ENCODE data around the gene SF3B6. TPM values are rescaled to one million over a fixed set of nuclear protein-coding genes. Genes with fewer than 3 reads are reported as not detected.

Gene SF3B6
- total RNA-seq, 6 experiments from 2014 or later: 112 to 139 (median 126) TPM

DNA sequence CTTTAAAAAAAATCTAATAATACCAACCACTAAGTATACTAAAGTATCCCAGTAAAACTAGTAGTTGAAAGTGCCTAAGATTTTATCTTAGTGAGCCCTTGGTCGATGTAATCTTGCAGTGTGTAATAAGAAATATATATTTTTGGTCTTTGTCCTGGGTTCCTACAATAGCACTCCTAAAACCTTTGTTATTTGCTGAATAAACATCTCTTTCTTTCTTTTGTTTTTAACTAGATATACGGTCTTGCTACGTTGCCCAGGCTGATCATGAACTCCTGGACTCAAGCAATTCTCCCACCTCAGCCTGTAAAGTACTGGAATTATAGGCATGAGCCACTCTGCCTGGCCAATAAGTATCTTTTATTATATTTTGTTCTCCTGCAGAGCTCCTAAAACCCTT is 10.9 kb upstream of the SF3B6 start:
- peaks cover 5% of the 10 kb centered on the region for H3K36me3 Mint-ChIP-seq (ENCODE audit: low read depth)
- H3K4me1 Mint-ChIP-seq (ENCODE audit: low read depth): peaks cover 28% of the 10 kb centered on the region
- H3K27ac Mint-ChIP-seq: no peak overlapping the region
- no peak overlapping the region for H3K4me3 Mint-ChIP-seq
- H3K27me3 Mint-ChIP-seq (ENCODE audit: insufficient read depth): no peaks in the 10 kb centered on the region; the same call in none of the 2 replicates
- DNase-seq: no peak
- no peaks in the 10 kb centered on the region for H3K9me3 Mint-ChIP-seq
- TF ChIP-seq, protein P1, sequence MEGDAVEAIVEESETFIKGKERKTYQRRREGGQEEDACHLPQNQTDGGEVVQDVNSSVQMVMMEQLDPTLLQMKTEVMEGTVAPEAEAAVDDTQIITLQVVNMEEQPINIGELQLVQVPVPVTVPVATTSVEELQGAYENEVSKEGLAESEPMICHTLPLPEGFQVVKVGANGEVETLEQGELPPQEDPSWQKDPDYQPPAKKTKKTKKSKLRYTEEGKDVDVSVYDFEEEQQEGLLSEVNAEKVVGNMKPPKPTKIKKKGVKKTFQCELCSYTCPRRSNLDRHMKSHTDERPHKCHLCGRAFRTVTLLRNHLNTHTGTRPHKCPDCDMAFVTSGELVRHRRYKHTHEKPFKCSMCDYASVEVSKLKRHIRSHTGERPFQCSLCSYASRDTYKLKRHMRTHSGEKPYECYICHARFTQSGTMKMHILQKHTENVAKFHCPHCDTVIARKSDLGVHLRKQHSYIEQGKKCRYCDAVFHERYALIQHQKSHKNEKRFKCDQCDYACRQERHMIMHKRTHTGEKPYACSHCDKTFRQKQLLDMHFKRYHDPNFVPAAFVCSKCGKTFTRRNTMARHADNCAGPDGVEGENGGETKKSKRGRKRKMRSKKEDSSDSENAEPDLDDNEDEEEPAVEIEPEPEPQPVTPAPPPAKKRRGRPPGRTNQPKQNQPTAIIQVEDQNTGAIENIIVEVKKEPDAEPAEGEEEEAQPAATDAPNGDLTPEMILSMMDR (IDR thresholded peaks at IDR 0.05): no peak

DNA sequence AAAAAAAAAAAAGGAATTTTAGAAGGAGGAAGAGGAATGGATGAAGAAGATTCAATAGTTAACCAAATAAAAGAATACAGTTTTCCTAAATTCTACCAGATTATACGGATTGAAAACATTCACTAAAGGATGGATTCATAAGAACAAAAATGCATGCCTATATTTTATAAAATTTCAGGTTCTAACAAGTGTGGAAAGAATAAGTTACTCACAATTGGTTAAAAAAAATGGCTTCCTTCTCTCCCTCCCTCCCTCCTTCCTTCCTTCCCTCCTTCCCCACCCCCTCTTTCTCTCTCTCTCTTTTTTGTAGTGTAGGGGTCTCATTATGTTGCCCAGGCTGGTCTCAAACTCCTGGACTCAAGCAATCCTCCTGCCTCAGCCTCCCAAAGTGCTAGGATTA is 10.1 kb upstream of the SF3B6 start:
- peaks cover 36% of the 10 kb centered on the region for H3K4me1 Mint-ChIP-seq (ENCODE audit: low read depth)
- no peak overlapping the region for H3K4me3 Mint-ChIP-seq
- H3K27ac Mint-ChIP-seq: no peak overlapping the region
- H3K9me3 Mint-ChIP-seq: no peaks in the 10 kb centered on the region
- H3K36me3 Mint-ChIP-seq (ENCODE audit: low read depth): peaks cover 10% of the 10 kb centered on the region
- no peaks in the 10 kb centered on the region; the same call in none of the 2 replicates for H3K27me3 Mint-ChIP-seq (ENCODE audit: insufficient read depth)
- TF ChIP-seq, protein P1 (IDR thresholded peaks at IDR 0.05): no peak
- DNase-seq: no peak

DNA sequence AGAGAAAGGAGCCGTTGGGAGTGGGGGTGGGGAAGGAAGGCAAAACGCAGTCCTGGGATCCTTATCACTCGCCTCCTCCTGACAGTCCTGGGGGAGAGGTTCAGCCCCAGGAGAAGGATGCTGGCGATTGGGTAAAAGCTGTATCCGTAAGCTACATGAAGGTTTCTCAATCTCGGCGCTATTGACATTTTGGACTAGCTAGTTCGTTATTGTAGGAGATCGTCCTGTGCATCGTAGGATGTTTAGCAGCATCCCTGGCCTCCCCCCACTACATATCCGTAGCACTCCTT is 9.0 kb upstream of the SF3B6 start:
- no peaks in the 10 kb centered on the region for H3K9me3 Mint-ChIP-seq
- peak overlapping the region; percentile 95 for H3K4me3 Mint-ChIP-seq
- no peaks in the 10 kb centered on the region; the same call in none of the 2 replicates for H3K27me3 Mint-ChIP-seq (ENCODE audit: insufficient read depth)
- peak overlapping the region; percentile 95 for H3K27ac Mint-ChIP-seq
- H3K36me3 Mint-ChIP-seq (ENCODE audit: low read depth): peaks cover 16% of the 10 kb centered on the region
- TF ChIP-seq, protein P1 (IDR thresholded peaks at IDR 0.05): no peak
- peaks cover 39% of the 10 kb centered on the region for H3K4me1 Mint-ChIP-seq (ENCODE audit: low read depth)
- DNase-seq: no peak

DNA sequence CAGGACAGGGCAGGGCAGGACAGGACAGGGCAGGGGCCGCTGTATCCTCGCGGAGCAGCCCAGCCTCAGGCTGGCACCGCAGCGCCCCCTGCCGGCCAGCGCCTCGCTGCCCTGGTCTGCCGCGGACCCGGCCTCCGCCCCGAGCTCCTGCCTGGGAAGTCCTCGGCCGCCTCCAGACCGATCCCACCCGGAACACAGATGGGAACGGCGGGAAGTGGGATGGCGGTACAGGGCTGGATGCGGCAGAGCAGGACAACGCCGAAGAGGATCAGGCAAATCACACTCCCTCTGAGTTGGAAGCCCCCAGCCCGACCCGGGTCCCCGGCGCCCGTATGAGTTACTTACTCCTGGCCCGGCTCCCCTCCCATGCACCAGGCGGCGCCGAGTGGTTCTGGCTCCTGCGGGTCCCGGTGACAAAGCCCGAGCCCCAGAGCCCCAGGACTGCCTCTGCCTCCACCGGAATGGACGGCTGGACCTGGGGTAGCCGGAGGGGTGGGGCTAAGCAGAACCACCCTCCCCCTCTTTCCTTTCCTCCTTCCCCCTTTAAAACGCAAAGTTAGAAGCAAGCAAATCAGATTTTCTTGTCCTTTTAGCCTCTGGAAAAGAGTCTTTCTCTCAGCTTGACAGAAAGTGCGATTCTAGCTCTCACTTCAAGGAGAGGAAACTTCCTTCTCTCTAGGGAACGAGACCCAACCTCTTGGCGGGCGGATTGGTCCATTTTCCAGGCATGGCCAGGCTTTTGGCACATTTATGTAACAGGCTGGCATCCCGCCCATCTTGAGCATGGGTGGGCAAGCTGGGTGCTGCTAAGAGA is 8.5 kb upstream of the SF3B6 start, which contains the start of gene TP53I3:
Gene TP53I3 (minus strand): TSS at position 449 of the 814 bp plus-strand sequence. CDS start 508 bp downstream, outside the sequence.
- TF ChIP-seq, protein P1 (IDR thresholded peaks at IDR 0.05): peak; percentile 99
- no peaks in the 10 kb centered on the region; the same call in none of the 2 replicates for H3K27me3 Mint-ChIP-seq (ENCODE audit: insufficient read depth)
- H3K27ac Mint-ChIP-seq: peak within 1 kb of the TSS; percentile 95
- H3K9me3 Mint-ChIP-seq: no peaks in the 10 kb centered on the region
- H3K4me1 Mint-ChIP-seq (ENCODE audit: low read depth): peaks cover 39% of the 10 kb centered on the region
- H3K36me3 Mint-ChIP-seq (ENCODE audit: low read depth): peaks cover 16% of the 10 kb centered on the region
- peak within 1 kb of the TSS; percentile 95 for H3K4me3 Mint-ChIP-seq
- DNase-seq: peak; percentile 85

DNA sequence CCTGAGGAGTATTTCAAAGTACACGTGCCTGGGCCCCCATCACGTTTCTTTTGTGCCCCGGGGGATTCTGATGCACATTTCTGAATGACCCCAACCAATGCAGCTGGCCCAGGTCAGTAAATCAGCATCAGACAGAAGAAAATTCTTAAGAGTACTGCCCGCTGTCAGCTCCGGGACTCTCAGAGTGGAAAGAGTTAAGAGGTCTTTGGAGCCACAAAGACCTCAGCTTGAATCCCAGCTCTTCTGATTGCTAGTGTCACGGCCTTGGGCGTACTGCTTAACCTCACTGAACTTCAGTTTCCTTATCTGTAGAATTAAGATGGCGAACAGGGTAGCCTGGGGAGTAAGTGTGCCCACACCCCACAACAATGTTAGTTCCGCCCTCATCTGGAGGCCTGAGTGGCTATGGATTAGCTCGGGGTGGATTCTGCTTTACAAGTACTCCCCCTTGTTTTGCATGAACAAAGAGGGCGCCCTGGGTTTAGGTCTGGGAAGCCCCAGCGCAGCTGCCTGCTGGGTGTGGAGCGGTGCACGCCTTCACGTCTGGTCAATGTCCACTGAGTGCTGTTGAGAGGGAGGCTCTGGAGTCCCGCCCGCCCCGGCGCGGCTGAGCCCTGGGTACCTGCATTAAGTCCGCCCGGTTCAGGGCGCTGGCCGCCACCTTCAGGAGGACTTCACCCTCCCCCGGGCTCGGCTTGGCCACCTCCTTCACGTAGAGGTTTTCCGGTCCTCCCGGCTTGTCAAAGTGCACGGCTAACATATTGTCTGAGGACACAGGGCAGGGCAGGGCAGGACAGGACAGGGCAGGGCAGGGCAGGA is 7.7 kb upstream of the SF3B6 start:
- no peaks in the 10 kb centered on the region; the same call in none of the 2 replicates for H3K27me3 Mint-ChIP-seq (ENCODE audit: insufficient read depth)
- peak; percentile 64 for DNase-seq
- H3K27ac Mint-ChIP-seq: peak overlapping the region; percentile 95
- peak overlapping the region; percentile 95 for H3K4me3 Mint-ChIP-seq
- H3K36me3 Mint-ChIP-seq (ENCODE audit: low read depth): peaks cover 21% of the 10 kb centered on the region
- H3K9me3 Mint-ChIP-seq: no peaks in the 10 kb centered on the region
- peaks cover 39% of the 10 kb centered on the region for H3K4me1 Mint-ChIP-seq (ENCODE audit: low read depth)
- TF ChIP-seq, protein P1 (IDR thresholded peaks at IDR 0.05): no peak
